ENCODE results near the gene IQGAP1.

The IQGAP1 gene

GRCh38 chr15:90367576-90367975 lies 20.5 kb upstream of the IQGAP1 start:
- H3K4me3 ChIP-seq (replicated peaks; ENCODE audit: low read depth, low read length) = no peak overlapping the region
- no peak for TF ChIP-seq CTCF (IDR thresholded peaks at IDR 0.05; ENCODE audit: low read depth, low read length, missing control alignments)
- DNase-seq (ENCODE audit: extremely low read depth, low read depth) = no peak

- no peak overlapping the region for H3K4me3 ChIP-seq (replicated peaks; ENCODE audit: low read depth, low read length)
- no peak for TF ChIP-seq CTCF (IDR thresholded peaks at IDR 0.05; ENCODE audit: low read depth, low read length, missing control alignments)
- no peak for DNase-seq (ENCODE audit: extremely low read depth, low read depth)
Observed at GRCh38 chr15:90375071-90375470, 13.0 kb upstream of the IQGAP1 start.

- no peak for TF ChIP-seq CTCF (IDR thresholded peaks at IDR 0.05; ENCODE audit: low read depth, low read length, missing control alignments)
- H3K4me3 ChIP-seq (replicated peaks; ENCODE audit: low read depth, low read length) = no peak overlapping the region
- DNase-seq (ENCODE audit: extremely low read depth, low read depth) = no peak
Observed at GRCh38 chr15:90376789-90377188, 11.3 kb upstream of the IQGAP1 start.

GRCh38 chr15:90379263-90379662 lies 8.8 kb upstream of the IQGAP1 start:
- no peak overlapping the region for H3K4me3 ChIP-seq (replicated peaks; ENCODE audit: low read depth, low read length)
- no peak for DNase-seq (ENCODE audit: extremely low read depth, low read depth)
- TF ChIP-seq CTCF (IDR thresholded peaks at IDR 0.05; ENCODE audit: low read depth, low read length, missing control alignments) = no peak

GRCh38 chr15:90381515-90381914 lies 6.5 kb upstream of the IQGAP1 start:
- H3K4me3 ChIP-seq (replicated peaks; ENCODE audit: low read depth, low read length) = no peak overlapping the region
- no peak for DNase-seq (ENCODE audit: extremely low read depth, low read depth)
- no peak for TF ChIP-seq CTCF (IDR thresholded peaks at IDR 0.05; ENCODE audit: low read depth, low read length, missing control alignments)

- TF ChIP-seq CTCF (IDR thresholded peaks at IDR 0.05; ENCODE audit: low read depth, low read length, missing control alignments) = no peak
- no peak overlapping the region for H3K4me3 ChIP-seq (replicated peaks; ENCODE audit: low read depth, low read length)
- DNase-seq (ENCODE audit: extremely low read depth, low read depth) = no peak
Observed at GRCh38 chr15:90382320-90382719, 5.7 kb upstream of the IQGAP1 start.

- no peak for TF ChIP-seq CTCF (IDR thresholded peaks at IDR 0.05; ENCODE audit: low read depth, low read length, missing control alignments)
- DNase-seq (ENCODE audit: extremely low read depth, low read depth) = no peak
- no peak overlapping the region for H3K4me3 ChIP-seq (replicated peaks; ENCODE audit: low read depth, low read length)
Observed at GRCh38 chr15:90386221-90386620, 1.8 kb upstream of the IQGAP1 start.
